HUES64 (cell line): ENCODE measurements around the gene ITGA3.

Experiments
- H3K27ac ChIP-seq: 2 replicates; pipeline ENCODE4 v1.7.0; 2013; ENCODE audit warnings: low read depth, low read length, inconsistent platforms
- H3K27me3 ChIP-seq: 2 replicates; pipeline ENCODE4 v1.6.1; 2013; ENCODE audit warnings: mild to moderate bottlenecking, low read length; ENCODE audit not compliant: insufficient read depth
- H3K36me3 ChIP-seq: 2 replicates; pipeline ENCODE4 v1.6.1; 2013; ENCODE audit warnings: mild to moderate bottlenecking, low read length; ENCODE audit not compliant: insufficient read depth
- H3K4me1 ChIP-seq: 2 replicates; pipeline ENCODE4 v1.6.1; 2013; ENCODE audit warnings: mild to moderate bottlenecking, low read length, moderate library complexity; ENCODE audit not compliant: insufficient read depth
- H3K4me3 ChIP-seq: 2 replicates; pipeline ENCODE4 v1.5.1; 2013; ENCODE audit warnings: mild to moderate bottlenecking, low read length, moderate library complexity
- H3K9ac ChIP-seq: 2 replicates; pipeline ENCODE4 v1.6.1; 2013; ENCODE audit warnings: mild to moderate bottlenecking, low read depth, low read length
- H3K9me3 ChIP-seq: 2 replicates; pipeline ENCODE4 v1.6.1; 2013; ENCODE audit warnings: low read depth, low read length; ENCODE audit not compliant: insufficient read depth
- WGBS: fragments of 150-250, 120-280 bp; methylation state at CpG from one replicate; pipeline ENCODE4 v1.1.7; 2013; ENCODE audit warnings: missing lambda C conversion rate; 5-methylcytosine and 5-hydroxymethylcytosine counted together

Gene ITGA3

GRCh38 chr17:50062293-50063243 is 6.7 kb downstream of the ITGA3 start:
- Histone ChIP-seq H3K36me3 (no peaks in the 10 kb centered on the region; the same call in 1 of the 2 replicates), H3K4me3 (no peak overlapping the region), H3K27ac (no peak overlapping the region), H3K27me3 (peaks cover 7% of the 10 kb centered on the region), H3K9ac (no peak overlapping the region), H3K9me3 (no peaks in the 10 kb centered on the region), H3K4me1 (peaks cover 12% of the 10 kb centered on the region; the same call in 1 of the 2 replicates)
- WGBS, result 88% methylated on average over 10 of the region's 10 CpGs

DNA sequence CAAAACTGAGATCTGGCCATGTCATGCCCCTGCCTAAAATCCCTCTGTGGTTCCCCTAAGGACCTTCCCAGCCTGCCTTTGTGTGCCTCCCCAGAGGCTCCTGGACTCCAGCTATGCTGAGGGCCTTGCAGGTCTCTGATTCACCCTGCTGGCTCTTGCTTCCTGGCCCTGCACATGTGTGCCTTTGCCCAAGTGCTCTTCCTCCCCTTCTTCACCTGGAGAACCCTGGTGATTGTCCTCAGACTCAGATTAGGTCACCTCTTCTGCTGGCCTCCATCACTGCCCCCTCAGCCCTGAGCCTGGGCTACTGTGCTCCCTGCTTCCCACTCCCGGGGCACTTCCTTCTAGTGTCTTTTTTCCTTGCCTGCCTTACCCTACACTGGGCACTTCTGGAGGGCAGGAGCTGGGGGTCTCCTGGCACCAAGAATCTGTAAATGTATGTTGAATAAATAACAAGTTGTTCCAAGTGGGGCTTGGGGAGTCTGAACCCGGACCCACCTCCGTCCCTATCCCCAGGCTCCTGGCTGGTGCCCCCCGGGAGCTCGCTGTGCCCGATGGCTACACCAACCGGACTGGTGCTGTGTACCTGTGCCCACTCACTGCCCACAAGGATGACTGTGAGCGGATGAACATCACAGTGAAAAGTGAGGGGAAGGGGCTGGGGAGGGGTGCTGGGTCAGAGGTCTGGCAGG is 7.8 kb downstream of the ITGA3 start:
- Histone ChIP-seq H3K27me3 (no peaks in the 10 kb centered on the region), H3K9me3 (no peaks in the 10 kb centered on the region), H3K27ac (no peak overlapping the region), H3K4me3 (no peak overlapping the region), H3K4me1 (peaks cover 8% of the 10 kb centered on the region; the same call in 1 of the 2 replicates), H3K9ac (no peak overlapping the region), H3K36me3 (no peaks in the 10 kb centered on the region; the same call in 1 of the 2 replicates)
- WGBS, result 97% methylated on average over 8 of the region's 8 CpGs

- H3K9me3 ChIP-seq, result no peaks in the 10 kb centered on the region
- no peak overlapping the region for H3K9ac ChIP-seq
- no peaks in the 10 kb centered on the region for H3K27me3 ChIP-seq
- 0 out of 2 replicates have a peak overlapping the region, but pooled peaks have one; percentile 4 for H3K27ac ChIP-seq
- peaks cover 3% of the 10 kb centered on the region; the same call in 1 of the 2 replicates for H3K36me3 ChIP-seq
- H3K4me3 ChIP-seq, result no peak overlapping the region
- WGBS, result 73% methylated on average over 17 of the region's 20 CpGs
- H3K4me1 ChIP-seq, result peaks cover 3% of the 10 kb centered on the region; the same call in 1 of the 2 replicates
Measured at GRCh38 chr17:50064253-50065001, 8.5 kb downstream of the ITGA3 start.

- Histone ChIP-seq H3K9me3 (no peaks in the 10 kb centered on the region), H3K27ac (no peak overlapping the region), H3K4me1 (no peaks in the 10 kb centered on the region; the same call in 1 of the 2 replicates), H3K36me3 (peaks cover 7% of the 10 kb centered on the region; the same call in 1 of the 2 replicates), H3K27me3 (no peaks in the 10 kb centered on the region), H3K9ac (no peak overlapping the region), H3K4me3 (no peak overlapping the region)
- 91% methylated on average over 2 of the region's 3 CpGs for WGBS
Measured at GRCh38 chr17:50065056-50065455, 9.1 kb downstream of the ITGA3 start.

DNA sequence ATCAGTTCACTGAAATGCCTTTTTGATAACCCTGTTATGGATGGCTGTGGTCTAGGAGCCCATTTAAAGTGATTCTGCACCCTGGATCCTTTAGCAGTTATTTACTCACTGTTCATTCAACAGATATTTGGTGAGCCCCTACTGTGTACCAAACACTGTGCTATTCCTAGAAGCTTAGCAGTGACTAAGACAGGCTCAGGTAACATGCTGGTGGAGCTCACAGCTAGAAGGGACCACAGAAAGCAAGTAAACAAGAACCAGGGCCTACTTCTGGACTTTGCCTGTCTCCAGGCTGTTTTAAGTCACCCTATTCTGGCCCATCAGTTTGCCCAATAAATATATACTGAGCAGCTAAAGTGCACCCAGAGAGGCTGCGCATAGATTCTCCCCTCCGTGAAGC is 11.1 kb downstream of the ITGA3 start:
- Histone ChIP-seq H3K36me3 (peaks cover 17% of the 10 kb centered on the region; the same call in 1 of the 2 replicates), H3K27ac (no peak overlapping the region), H3K4me1 (no peaks in the 10 kb centered on the region; the same call in 1 of the 2 replicates), H3K4me3 (no peak overlapping the region), H3K9me3 (no peaks in the 10 kb centered on the region), H3K27me3 (no peaks in the 10 kb centered on the region), H3K9ac (no peak overlapping the region)
- WGBS, result 98% methylated on average over 2 of the region's 2 CpGs

DNA sequence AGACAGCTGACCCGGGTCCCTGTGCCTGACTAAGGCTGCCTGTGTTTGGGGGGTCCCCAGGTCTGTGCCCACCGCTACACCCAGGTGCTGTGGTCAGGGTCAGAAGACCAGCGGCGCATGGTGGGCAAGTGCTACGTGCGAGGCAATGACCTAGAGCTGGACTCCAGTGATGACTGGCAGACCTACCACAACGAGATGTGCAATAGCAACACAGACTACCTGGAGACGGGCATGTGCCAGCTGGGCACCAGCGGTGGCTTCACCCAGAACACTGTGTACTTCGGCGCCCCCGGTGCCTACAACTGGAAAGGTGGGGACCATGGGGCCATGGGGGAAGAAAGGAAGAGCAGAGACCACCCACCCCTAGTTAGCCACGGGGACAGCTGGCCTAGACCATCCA is 12.1 kb downstream of the ITGA3 start:
- no peak overlapping the region for H3K9ac ChIP-seq
- no peak overlapping the region for H3K27ac ChIP-seq
- H3K36me3 ChIP-seq, result peaks cover 18% of the 10 kb centered on the region; the same call in 1 of the 2 replicates
- H3K4me3 ChIP-seq, result no peak overlapping the region
- no peaks in the 10 kb centered on the region for H3K9me3 ChIP-seq
- H3K4me1 ChIP-seq, result no peaks in the 10 kb centered on the region; the same call in 1 of the 2 replicates
- no peaks in the 10 kb centered on the region for H3K27me3 ChIP-seq
- 94% methylated on average over 13 of the region's 13 CpGs for WGBS

- no peak overlapping the region for H3K9ac ChIP-seq
- no peak overlapping the region for H3K4me3 ChIP-seq
- H3K4me1 ChIP-seq, result no peaks in the 10 kb centered on the region
- H3K27me3 ChIP-seq, result no peaks in the 10 kb centered on the region
- H3K9me3 ChIP-seq, result no peaks in the 10 kb centered on the region
- H3K36me3 ChIP-seq, result peaks cover 29% of the 10 kb centered on the region; the same call in 1 of the 2 replicates
- H3K27ac ChIP-seq, result no peak overlapping the region
- WGBS, result 96% methylated on average over 16 of the region's 16 CpGs
Measured at GRCh38 chr17:50070908-50071680, 15.2 kb downstream of the ITGA3 start.

GRCh38 chr17:50071692-50072091 is 15.8 kb downstream of the ITGA3 start:
- 95% methylated on average over 4 of the region's 6 CpGs for WGBS
- peaks cover 29% of the 10 kb centered on the region; the same call in 1 of the 2 replicates for H3K36me3 ChIP-seq

DNA sequence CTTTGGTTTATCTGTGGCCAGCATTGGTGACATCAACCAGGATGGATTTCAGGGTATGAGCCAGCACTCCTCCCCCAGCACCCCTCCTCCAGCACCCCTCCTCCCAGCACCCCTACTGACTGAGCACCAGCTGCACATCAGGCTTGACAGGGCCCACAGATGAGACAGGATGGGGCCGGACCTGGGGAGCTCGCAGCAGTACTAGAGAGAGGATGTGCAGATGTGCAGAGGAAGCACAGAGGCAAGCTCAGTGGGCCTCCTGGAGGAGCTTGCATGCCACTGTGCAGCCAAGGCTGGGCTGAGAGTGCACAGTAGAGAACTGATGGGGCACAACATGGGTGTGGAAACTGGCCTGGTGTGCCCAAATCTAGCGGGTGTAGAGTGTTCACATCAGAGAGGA is 16.2 kb downstream of the ITGA3 start:
- peaks cover 29% of the 10 kb centered on the region; the same call in 1 of the 2 replicates for H3K36me3 ChIP-seq
- no peak overlapping the region for H3K4me3 ChIP-seq
- WGBS, result 91% methylated on average over 3 of the region's 3 CpGs
- H3K9ac ChIP-seq, result no peak overlapping the region
- H3K27ac ChIP-seq, result no peak overlapping the region
- no peaks in the 10 kb centered on the region for H3K9me3 ChIP-seq
- no peaks in the 10 kb centered on the region for H3K27me3 ChIP-seq
- H3K4me1 ChIP-seq, result no peaks in the 10 kb centered on the region

More at GRCh38 chr17:50071692-50072091, 15.8 kb downstream of the ITGA3 start:
- H3K4me3 ChIP-seq, result no peak overlapping the region
- H3K4me1 ChIP-seq, result no peaks in the 10 kb centered on the region
- no peaks in the 10 kb centered on the region for H3K9me3 ChIP-seq
- H3K9ac ChIP-seq, result no peak overlapping the region
- no peaks in the 10 kb centered on the region for H3K27me3 ChIP-seq
- H3K27ac ChIP-seq, result no peak overlapping the region

- no peak overlapping the region for H3K4me3 ChIP-seq
- no peak overlapping the region for H3K27ac ChIP-seq
- H3K9me3 ChIP-seq, result no peaks in the 10 kb centered on the region
- H3K4me1 ChIP-seq, result no peaks in the 10 kb centered on the region
- H3K9ac ChIP-seq, result no peak overlapping the region
- WGBS, result 88% methylated on average over 1 of the region's 1 CpG
- H3K36me3 ChIP-seq, result peaks cover 31% of the 10 kb centered on the region; the same call in 1 of the 2 replicates
- no peaks in the 10 kb centered on the region for H3K27me3 ChIP-seq
Measured at GRCh38 chr17:50072925-50073324, 17.0 kb downstream of the ITGA3 start.
